GM21529 (cell line): ENCODE data around the gene NOL4L.

Experiments
- ATAC-seq: cut with Tn5 transposase; IDR thresholded peaks from one replicate; pipeline ENCODE4 v1.9.1; 2021; ENCODE audit not compliant: unreplicated experiment

Gene NOL4L

DNA sequence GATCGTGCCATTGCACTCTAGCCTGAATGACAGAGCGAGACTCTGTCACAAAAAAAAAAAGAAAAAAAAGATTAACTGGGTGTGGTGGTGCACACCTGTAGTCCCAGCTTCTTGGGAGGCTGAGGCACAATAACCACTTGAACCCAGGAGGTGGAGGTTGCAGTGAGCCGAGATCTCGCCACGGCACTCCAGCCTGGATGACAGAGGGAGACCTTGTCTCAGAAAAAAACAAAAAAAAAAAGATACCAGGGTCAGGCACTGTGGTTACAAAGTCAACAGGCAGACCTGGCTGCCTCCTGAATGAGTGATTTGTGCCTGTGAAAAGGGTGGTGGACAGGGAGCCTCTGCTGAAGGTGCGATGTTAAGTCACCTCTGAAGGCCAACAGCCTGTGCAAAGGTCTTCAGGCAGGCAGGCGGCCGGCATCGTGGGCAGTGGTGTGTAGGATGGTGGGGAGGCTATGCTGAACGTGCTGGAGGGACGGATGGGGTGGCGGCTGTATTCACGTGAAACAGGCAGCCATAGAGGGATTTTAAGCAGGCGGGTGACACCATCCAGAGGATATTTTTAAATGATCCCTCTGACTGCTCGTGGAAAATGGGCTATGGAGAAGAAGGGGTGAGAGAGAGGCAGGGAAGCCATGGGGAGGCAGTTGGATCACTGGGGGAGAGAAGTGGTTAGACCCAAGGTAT, 41.4 kb downstream of the NOL4L start:
- ATAC-seq = no peak

DNA sequence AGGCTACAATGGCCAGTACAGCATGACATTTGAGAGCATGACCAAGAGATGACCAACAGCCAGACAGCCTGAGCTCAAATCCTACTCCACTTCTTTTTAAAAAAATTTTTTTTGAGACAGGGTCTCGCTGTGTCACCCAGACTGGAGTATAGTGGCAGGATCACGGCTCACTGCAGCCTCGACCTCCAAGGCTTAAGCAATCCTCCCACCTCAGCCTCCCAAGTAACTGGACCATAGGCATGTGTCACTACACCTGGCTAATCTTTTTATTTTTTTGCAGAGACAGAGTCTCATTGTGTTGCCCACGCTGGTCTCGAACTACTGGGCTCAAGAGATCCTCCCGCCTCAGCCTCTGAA, 42.9 kb downstream of the NOL4L start:
- ATAC-seq = no peak

DNA sequence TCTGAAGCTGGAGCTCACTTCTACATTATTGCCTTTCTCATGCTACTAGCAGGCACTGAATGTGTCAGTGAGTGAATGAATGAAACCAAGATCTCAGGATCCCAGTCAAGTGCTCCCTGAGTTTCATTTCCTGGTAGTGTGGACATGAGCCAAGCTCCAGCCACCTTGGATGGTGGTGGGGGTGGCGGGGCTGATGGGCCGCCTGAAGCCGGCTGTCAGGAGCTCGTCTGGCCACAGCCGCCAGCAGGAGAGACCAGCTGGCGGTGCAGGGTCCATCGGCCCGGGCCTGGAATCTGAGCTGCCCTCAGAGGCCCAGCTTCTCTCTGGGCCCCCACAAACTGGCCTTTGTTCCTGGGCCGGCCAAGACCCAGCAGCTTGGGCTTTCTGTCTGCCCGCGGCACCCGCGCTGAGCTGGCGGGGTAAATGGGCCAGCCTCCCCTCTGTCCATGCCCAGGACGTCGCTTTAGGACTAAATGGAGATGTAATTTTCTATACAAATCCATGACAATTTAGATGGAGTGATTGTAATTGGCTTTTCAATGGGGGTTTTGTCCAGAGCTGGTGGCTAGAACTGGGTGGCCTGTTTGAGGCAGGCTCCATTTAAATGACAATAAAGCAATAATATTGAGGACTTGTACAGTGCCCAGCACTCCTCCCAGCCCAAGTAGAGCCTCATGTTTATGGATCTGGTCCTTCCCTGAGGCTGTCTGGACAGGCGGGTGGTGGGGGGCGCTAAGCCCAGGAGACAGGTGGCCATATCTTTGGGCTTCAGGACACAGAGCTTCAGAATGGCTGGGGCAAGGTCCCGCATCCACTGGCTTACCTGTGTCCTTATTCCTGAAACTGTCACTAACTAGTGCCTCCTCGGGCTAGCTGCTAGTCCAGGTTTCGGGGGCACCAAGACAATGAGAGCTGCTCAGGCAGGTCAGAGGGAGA, 43.5 kb downstream of the NOL4L start:
- ATAC-seq = no peak

DNA sequence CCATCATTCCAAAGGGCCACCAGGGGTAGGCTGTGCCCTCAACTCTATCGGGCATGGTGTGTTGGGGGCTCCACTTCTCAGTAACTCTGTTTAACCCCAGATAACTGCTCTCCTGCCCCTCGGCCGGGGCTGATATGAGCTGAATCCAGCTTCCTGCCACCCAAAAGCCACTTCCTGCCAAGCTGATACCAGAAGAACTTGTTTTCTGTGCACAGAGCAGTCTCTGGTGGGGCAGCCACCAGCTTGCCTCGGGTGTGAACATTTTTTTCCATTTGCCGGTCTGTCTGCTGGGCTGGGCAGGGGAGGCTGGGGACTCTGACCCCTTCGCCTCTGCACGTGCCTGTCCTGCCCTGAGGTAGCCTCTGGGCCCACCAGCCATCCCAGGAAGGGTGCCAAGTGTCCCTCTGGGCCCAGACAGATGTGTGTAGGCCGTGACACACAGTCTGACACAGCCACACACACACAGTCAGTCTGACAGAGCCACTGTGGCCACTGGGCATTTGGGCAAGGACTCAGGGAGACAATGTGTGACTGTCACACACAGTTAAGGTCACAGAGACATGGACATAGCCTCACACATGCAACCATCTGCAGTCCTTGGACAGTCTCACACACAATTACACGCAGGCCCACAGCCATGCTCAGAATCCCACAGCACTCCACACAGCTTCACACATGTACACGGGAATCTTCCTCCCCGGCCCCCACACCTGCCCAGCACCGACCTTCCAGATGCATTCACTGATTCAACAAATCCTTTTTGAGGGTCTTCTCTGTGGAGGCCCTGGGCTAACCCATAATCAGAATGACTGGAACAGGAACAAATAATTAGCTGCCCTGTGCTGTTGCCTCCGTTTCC, 45.1 kb downstream of the NOL4L start:
- no peak for ATAC-seq

DNA sequence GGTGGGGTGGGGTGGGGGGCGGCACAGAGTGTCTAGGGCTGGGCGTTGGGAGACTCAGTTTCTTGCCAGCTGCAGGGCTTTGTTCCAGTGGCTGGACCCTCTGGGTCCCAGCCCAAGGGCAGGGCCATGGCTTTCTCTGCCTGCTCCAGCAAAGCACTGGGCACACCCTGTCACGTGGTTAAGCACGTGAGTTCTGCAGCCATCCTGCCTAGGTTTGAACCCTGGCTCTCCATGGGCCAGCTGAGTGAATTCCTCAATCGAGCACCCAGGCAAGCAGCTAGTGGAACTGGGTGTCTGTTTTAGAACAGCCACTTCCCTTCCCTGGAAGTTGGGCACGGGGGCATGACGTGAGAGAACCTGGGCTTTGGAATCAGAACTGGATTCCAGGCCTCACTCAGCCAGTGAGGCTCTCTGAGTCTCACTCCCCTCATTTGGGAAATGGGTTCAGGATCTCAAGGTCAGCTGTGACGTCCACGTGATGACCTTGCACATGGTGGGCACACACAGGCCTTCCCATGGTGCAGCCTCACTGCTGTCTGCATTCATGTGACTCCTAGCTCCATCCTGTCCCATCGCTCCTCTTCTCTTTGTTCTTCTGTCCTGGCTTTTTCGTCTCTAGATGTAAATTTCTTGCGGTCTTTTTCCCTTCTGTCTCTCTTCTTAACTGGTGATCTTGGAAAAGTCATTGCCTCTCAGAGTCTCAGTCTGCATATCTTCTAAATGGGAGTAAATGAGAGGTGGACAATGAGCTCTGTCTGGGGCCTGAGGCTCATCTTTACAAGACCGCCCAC, 45.9 kb downstream of the NOL4L start:
- ATAC-seq = no peak

DNA sequence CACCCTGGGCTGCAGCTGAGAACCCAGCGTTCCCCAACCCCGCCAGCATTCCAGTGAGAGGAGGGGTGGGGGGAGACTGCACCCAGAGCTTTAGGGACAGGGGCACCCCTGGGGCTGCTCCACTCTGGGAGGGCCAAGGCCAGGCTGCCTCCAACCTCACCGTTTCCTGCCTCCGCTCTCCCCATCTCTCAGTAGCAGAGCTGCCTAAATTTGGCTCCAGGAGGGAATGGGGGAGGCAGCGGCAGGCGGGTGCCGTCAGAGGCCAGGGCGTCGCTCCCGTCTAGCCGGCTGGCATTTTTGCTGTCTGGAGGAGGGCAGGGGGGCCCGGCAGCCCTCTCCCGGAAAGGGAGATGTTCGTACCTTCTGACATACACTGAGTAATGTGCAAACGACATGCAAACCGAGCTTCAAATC, 46.6 kb downstream of the NOL4L start:
- no peak for ATAC-seq

DNA sequence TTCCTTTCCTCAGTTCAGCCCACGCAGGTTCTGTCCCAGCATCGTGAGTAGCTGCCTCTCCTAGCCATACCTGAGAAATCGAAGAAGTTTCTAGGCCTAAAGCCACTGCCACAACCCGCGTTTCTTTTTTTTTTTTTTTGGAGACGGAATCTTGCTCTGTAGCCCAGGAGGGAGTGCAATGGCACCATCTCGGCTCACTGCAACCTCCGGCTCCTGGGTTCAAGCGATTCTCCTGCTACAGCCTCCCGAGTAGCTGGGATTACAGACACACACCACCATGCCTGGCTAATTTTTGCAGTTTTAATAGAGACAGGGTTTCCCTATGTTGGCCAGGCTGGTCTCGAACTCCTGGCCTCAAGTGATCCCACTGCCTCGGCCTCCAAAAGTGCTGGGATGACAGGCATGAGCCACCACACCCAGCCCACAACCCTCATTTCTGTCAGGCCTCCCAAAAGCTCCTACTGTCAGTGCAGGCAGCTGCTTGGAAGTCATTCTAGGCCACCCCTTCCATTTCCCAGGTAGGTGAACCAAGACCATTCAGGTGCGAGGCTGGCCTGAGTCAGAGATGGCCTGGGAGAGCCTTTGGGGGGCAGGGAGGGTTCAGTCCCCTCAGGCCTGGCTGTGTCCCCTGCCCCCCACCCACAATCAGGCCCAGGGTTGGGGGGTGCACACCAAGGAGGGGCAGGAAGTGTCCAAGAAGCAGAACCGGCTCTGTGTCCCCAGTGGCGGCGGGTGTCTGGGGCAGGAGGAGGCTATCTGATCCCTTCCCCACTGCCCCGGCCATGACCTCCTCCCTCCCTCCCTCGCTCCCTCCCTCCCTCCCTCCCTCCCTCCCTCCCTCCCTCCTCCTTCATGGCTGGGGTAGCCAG, 47.2 kb downstream of the NOL4L start:
- ATAC-seq = no peak

DNA sequence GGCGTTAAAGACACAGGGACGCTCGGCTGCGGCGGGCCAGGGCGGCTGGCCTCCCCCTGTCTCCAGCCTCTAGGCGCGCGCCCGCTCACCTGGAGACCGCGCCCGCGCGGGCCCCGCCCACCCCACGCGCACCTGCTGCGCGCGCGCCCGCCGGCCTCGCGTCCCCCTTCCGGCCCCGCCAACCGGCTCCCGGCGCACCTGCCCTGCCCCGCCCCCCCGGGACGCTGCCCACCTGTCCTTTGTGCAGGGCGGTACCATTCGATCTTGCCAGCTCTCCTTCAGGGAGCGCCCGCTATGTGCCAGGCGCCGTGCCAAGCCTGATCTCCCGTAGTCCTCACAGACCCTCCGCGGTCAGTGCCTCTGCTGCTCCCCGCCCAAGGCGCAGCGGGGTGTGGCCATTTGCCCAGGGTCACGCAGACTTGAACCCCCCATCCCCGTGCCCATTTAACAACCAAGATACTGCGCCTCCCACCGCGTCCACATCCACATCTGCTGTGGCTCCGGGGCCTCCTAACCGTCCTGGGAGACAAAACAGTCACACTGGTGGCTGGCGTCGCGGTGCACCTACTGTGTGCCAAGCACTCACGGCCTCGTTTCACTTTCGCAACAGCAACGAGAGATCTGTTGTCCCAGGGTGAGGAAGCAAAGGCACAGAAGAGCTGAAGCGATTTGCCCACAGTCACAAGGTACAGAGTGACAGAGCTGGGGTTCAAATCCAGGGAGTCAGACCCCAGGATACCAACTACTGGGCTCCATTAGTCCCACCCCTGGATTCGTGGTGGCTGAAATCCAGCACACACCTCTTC, 48.1 kb downstream of the NOL4L start:
- peak; percentile 30 for ATAC-seq

DNA sequence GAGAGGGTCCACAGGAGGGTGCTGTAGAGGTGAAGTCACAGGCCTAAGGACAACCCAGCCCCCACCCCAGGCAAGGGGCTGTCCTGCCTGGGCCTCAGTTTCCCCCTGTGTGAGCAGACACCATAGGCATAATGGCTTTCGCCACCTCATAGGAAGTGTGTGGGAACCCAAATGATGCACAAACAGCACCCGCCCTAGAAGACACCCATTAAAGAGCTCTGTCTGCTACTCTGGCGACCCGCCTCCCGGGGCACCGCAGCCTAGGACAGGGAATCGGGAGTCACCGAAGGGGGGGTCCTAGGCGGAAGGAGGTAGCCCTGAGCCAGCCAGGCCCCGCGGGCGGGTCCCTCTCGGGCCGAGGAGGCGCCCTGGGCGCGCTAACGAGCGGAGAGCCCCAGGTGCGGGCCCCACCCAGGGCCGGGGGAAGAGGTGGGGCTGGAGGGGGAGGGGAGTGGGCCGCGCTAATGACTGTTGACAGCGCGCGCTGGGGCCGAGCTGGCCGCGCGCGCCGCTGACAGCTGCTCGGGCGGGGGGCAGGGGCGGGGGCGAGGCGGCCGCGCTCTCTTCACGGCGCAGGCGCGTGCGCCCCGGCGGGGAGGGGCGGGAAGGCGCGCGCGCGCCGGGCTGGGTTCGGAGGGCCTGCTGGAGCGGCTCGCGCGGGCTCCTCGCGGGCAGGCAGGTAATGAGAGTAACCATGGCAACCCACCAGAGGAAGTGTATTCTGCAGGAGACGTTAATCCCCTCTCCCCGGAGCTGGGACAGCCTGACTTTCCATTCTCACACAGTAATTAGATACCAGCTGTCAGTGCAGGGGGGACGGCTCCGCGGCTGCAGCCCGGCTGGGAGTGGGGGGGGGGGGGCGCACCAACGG, 48.9 kb downstream of the NOL4L start:
- ATAC-seq = peak; percentile 35

DNA sequence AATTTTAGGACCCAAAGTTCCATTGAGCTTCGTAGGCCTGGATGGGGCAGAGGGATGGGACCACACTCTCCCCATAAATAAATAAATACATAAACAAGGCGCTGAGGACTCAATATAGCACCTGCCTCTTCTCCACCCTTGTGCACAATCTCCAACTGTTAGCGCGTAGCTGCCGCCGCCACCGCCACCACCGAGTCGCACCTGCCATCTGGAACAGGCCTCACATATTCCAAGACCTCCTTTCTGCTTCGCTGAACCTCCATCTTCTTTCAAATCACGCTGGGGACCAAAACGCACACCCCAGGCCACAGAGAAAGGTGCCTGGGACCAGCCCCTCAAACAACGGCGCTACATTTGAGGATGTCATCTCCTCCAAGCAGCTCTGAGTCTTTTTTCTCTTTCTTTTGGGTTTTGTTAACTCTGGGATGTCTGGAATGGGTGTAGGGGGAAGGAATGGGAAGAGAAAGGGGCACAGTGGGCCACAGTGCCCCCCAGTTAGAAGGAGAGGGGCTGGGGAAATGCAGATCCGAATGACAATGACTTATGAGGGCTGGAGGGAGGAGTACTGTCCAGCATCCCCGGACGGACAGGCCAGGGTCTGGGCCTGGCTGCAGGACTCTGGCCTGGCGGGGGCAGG, 49.7 kb downstream of the NOL4L start:
- ATAC-seq = no peak

DNA sequence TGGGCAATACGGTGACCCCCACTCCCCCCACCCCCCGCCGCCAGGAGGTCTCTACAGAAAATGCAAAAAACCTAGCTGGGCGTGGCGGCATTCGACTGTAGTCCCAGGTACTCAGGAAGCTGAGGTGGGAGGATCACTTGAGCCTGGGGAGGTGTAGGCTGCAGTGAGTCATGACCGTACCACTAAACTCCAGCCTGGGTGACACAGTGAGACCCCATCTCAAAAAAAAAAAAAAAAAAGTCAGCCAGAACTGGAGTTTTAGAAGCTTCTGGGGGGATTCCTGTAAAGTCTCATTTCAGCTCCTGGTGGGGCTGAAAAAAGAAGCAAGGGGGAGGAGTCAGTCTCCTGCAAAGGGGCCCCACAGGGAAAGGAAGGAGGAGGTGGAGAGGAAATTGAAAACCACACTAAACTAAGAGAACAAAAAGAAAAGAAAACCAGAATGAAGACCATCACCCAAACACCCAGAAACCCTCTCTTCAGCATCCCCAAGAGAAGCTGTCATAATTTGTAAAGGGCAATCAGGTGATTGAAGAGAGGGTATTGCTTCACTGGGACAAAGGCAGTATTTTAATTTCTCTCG, 50.4 kb downstream of the NOL4L start:
- no peak for ATAC-seq

DNA sequence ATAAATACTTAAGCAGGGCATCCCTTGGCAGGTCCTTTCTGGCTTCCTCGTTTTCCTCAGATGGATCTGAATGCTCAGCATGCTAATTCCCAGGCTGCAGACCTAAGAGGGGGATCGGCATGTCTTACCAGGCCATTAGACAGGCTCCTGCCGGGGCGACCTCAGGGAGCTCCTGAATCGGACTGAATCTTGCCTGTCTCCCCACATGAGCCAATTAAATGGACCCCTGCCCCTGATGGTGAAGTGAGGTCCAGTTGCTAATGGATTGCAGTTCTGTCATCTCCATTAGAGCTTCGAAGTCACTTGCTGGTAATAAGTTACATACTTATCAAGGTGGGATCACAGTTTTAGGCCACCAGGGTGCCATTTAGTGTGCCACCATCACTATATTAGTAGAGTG, 51.4 kb downstream of the NOL4L start:
- ATAC-seq = no peak

DNA sequence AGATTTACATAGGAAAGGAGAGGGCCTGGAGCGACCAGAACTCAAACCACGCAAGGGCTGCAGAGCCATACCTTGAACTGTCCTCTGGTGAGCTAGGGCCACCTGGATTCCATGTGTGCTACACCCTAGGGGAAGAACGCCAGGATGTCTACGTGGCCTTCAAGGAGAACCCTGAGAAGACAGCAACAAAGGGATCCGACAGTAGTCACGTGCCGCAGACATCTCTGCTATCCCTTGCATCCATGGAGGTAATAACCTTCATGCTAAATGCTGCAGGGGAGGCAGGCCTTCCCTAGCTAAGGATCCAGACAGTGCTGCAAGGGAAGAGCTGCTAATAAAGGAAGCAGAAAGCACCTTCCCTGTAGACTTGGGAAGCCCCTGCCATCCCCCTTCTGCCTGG, 52.9 kb downstream of the NOL4L start:
- no peak for ATAC-seq

DNA sequence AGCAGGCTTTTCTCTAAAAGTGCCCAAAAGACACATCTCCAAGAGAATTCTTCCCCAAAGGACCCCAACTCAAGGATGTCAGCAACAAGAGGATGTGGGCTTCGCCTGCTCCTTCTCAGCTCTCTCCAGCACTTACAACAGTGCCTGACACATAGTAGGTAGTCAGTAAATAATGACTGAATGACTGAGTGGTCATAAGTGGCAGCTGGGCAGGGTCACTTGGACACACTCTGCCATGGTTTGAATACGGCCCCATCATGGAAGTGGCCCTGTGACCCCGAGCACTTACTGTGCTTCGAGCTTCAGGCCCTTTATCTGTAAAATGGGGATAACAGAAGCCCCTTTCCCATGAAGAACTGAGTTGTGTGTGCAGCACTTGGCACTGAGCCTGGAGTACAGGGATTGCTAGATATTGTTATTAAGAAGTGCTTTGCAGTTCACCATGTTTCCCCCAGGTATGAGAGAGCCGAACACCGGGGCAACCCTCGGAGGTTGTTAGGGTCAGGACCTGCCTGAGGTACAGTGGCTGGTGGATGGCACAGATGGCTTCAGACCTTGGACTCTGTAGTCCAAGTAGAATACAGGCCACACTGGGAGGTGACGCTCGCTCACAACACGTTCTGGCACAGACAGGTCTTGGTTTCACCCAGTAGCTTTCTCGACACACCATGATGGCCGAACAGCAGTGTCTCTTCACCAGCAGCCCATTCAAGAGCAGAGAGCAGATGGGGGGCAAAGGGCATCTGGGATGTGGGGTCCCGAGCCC, 56.0 kb downstream of the NOL4L start:
- ATAC-seq = no peak

DNA sequence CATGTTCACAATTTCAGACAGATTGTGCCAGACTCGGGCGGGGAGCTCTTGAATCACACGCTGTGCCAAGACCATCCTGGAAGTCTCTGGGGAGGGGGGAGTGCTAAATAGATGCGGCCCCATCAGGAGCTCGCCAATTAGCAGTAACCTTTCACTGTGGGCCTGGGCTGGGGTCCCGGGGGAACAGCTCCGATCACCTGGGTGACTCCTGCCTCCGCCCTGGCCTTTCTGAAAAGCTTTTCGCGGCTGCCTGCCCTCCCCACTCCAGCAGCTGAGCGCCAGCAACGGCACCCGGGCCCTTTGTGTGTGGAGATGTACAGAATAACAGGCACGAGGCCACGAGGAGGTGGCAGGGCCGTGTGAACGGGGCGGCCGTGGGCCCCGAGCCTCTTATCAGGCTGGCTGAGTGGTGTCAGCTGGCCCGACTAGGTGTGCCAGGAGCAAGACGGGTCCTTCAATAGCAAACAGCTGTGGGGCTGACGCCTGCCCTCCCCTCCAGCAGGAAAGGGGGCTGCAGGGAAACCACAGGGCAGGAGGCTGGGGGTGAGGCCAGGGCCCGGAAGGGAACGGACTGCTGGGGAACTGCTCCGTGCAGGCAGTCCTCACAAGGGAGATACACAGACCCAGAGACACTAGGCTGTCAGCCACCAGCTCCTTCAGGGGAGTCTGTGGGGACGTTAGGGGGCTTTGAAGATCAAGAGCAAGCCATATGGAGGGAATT, 56.8 kb downstream of the NOL4L start:
- ATAC-seq = no peak
